GM18858 (cell line): ENCODE results near the gene TKFC.

ENCODE experiments used
- ATAC-seq: cut with Tn5 transposase; IDR thresholded peaks from one replicate; pipeline ENCODE4 v1.9.1; 2021; ENCODE audit not compliant: unreplicated experiment

The TKFC gene

DNA sequence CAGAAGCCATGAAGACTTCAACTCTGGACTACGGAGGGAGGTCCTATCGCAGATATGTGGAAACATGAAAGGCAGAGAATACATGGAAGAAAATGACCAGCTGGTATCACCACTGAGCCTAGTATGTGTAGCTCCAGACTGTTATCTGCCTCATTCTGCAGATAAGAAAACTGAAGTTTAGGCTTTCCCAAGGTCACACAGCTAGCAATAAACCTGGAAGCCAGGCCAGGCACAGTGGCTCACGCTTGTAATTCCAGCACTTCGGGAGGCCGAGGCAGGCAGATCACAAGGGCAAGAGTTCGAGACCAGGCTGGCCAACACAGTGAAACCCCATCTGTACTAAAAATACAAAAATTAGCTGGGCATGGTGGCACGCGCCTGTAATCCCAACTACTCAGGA lies 22.3 kb upstream of the TKFC start:
- no peak for ATAC-seq

DNA sequence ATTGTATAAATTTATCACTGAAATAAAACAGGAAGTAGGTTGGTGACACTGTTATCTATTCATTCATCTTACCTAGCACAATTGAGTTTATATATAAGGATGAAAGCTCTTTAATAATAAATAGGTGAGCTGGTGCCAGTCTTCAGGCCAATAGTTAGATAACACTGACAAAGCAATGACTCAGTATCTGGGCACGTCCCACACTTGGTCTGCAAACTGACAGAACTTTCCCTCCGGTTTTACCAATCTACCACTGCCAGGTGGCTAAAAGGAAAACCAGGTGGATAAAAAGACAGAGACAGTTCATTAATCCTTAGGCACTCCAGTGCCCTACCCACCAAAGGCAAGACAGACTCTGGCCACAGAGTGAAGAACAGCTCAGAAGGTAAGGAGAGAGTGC lies 17.8 kb upstream of the TKFC start:
- no peak for ATAC-seq

DNA sequence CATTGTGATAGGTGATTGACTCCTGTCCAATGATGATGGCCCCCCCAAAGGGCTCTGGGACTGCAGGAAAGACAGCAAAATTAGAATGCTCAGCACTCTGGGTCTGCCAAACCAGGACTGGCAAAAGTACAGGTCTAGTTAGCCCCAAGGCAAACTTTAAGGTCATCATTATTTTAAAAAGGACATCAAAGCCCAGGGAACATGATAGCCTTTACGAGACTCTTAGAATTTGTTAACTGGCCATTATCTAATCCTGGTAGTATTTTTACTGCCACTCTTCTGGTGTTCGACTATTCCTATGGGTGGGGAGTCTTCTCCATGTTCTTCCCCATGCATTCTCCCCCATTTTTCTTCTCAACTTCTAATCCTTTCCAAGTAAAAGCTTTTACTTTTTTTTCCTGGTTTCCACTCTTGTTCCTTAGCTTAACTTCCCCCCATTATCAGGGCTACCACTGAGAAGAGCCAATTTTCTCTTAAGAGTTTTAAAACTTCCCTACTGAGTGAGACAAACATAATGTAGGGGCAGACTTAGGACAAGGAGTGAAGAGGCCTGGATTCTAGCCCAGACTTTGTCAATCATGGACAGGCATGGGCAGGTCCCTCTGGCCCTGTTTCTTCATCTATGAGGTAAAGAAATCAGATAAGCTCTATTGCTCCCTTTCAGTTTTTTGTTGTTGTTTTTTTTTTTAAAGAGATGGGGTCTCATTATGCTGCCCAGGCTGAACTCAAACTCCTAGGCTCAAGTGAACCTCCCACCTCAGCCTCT lies 7.2 kb upstream of the TKFC start:
- no peak for ATAC-seq

DNA sequence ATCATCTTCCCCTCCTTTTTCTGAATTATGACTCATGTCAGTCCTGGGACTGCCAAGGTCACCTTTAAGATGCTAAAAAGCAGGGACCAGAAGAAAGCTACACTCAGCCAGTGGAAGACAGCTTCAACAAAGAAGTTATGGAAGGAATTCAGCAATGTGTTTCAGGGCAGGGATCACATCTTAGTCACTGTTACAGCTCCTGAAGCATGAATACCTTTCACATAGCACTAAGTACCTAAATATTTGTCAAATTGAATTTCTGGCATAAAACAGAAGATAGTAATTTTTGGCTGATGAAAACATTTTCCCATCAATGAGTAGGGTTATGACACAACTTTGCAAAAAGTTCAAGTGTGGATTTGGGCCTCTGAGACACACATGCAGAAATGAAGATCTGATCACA lies 5.4 kb upstream of the TKFC start:
- no peak for ATAC-seq

DNA sequence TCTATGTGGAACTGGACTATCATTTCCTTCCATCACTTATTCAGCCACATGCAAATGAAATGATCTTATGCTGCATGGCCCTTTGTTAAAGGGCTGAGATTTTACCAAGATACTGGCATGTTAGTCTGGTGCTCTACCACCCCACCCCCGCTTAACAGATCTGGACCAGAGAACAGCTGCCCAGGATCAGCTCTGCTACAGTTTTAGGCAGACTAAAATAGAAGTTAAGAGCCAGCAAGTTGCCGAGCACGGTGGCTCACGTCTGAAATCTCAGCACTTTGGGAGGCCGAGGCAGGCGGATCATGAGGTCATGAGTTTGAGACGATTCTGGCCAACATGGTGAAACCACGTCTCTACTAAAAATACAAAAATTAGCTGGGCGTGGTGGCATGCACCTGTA lies 4.7 kb upstream of the TKFC start:
- no peak for ATAC-seq

DNA sequence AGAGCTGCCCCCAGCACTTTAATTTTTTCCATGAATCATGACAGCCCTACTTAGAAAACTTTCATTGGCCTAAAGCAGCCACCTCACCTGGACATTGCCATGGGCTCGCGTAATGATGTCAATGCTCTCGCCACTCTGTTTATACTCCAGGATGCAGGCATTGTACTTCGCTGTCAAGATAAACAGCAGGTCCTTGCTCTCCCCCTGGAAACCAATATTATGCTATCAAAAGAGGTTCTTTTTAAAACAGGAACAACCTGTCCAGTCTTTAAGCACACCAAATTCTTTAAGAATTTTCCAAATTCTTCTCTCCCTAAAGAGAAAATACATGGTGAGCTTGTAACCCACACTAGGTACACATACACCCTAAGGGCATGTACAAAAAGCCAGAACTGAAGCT lies 3.2 kb upstream of the TKFC start:
- no peak for ATAC-seq

DNA sequence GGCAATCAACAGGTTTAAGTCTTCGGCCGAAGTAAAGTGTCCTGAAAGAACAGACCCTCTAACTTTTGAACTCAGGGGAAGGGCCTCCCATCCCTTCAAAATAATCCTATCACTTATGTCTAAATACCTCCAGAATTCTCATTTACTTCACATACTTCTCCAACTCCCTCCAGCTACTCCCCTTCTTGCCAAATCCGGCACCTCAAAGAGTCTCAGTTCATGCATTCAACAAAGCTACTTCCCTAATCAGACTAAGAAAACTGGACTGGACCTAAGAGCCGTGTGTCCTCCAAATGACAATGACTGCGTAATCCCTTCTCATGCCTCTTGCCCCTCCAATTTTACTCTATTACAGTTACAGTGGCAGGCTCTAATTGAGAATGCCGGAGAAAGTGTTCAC lies 1.4 kb upstream of the TKFC start:
- ATAC-seq, result no peak

DNA sequence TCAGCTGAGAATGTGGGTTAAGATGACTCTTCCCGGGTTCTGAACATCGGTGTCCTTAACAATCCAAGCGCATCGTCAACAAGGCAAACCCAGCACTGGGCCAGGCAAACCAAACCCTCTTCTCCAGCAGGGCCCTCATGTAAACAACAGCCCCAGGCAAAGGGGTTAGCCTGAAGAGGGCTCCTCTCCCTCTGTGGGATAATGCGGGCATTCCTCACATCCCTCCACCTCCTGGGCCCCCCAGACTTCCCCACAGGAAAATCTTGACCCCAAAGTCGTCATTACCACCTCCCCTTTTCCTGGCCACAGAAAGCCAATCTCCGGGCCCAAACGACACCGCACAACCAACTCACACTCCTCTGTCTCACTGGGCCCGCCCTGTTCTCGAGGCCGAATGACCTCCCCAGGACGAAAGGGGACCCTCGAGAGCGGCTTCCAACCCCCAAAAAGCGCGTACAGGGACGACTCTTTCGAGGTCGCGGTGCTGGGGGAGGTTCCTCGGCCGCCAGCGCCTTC lies 689 bp upstream of the TKFC start:
- no peak for ATAC-seq

DNA sequence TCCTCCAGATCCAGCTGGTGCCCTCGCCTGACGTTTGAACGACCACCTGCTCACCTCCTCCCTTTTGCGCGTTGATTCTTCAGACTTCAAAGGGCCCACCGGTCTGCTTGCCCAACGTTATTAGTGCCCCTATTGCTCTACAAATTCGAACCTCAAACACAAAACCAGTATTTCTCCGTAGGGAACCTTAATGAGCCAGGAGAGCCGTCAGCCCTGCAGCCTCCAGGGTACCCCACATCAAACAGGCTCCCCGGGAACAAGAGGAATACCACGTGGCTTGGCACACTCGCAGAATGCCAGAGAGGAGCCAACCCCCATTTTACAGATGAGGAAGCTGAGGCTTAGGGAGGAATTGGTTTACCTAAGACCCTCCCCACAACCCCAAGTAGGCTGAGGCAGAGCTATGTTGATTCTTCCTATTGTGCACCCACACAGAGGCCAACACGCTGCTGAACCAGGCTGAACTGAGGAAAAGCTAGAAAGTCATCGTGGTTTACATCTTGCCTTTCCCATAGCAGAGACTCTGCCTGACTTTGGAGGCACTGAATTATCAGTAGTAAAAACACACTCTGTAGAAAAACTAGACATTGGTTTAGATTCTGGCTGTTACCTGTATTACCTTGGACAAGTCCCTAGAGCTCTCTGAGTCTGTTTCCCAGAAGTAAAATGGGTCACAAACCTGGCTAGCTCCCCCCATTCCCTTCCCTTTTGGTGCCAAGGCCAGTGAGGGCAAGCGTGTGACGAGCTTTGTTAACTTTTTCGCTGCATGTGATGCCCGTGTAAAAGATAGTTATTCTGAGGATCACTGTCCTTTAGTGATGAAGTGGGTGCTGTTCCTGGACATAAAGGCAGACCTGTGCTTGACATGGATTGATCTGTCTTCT lies 764 bp downstream of the TKFC start:
- no peak for ATAC-seq

DNA sequence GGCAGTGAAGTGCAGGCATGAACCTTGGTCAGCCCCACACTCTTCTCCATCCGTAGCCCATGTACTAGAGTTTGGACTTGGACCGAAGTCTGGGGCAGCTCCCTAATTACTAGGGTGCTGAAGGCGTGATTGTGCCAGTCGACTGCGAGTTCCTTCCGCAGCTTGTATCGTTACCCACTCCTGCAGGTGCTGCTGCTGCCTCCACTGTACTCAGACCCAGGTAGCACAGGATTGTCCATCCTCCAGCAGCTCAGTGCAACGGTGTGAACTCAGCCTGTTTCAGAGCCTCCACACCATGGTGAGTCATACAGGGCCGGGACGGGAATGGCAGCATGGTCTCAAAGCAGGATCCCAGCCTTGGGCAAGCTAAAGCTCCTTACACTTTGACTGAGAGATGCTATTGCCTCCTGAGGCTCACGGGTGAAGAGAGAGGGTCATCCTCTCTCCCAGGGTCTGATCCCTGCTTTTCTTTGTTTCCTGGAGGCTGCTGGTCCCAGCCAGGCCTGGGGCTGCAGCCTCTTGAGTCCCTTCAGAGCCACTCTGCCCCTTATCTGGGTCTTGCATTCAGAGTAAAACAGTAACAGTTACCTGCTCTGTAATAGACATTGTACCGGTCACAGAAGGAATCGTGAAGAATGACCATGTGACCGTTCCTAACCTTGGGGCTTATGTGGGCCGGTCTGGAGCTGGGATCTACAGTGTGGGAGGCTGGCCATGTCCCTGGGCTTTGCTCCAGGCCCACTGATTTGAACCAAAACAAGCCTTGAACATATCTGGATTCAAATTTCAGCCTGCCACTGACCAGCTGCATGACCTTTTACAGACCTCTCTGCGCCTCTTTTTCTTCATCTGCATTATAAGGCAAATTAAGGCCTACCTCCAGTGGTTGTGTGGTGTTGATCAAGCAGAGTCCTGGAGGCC lies 1.7 kb downstream of the TKFC start:
- no peak for ATAC-seq

DNA sequence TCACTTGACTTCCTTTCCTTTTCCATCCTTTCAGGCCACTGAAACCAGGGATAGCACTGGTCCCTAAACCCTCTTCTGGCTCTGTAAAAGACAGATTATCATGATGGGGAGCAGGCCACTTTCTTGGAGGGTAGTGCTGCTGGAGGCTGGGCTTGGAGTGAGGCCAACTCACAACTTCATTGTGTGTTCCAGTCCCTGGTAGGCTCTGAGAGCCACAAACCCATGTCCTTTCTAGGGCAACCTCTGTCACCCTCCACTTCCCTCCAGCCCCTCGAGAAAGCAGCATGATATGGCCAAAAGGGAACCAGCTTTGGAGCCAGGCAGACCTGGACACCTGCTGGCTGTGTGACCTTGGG lies 2.3 kb downstream of the TKFC start:
- ATAC-seq, result no peak

DNA sequence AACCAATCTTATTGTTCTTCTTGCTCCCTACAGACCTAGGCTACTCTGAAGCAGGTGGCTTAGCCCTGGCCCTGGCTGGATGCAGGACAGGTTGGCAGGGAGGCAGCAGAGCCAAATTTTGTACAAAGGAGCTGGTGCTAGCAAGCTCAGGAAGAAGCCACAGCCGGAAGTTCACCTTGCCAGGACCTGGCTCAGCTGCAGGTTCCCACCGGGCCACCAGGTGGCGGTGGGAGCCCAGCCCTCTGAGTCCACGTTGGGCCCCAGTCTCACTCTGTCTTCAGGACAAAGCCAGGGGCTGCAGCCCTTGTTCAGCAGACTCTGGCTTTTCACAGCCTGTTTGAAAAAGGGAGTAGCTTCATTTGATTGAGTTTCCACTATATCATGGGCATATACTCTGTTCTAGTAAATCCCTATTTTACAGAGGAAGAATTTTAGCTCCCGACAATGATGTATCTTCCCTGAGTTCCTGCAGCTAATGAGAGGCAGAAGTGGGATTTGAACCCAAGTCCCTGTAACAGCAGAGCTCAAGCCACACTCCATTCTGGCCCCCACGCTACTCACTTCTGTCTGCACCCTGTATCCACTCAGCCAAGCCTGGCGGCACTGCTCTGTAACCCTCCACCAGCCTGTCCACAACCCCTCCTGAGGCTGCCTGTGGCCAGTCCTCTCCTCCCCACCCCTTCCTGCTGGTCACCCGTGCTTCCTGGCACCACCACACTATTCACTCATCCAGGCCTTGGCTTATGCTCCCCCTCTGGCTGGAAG lies 3.3 kb downstream of the TKFC start:
- ATAC-seq, result peak; percentile 53

DNA sequence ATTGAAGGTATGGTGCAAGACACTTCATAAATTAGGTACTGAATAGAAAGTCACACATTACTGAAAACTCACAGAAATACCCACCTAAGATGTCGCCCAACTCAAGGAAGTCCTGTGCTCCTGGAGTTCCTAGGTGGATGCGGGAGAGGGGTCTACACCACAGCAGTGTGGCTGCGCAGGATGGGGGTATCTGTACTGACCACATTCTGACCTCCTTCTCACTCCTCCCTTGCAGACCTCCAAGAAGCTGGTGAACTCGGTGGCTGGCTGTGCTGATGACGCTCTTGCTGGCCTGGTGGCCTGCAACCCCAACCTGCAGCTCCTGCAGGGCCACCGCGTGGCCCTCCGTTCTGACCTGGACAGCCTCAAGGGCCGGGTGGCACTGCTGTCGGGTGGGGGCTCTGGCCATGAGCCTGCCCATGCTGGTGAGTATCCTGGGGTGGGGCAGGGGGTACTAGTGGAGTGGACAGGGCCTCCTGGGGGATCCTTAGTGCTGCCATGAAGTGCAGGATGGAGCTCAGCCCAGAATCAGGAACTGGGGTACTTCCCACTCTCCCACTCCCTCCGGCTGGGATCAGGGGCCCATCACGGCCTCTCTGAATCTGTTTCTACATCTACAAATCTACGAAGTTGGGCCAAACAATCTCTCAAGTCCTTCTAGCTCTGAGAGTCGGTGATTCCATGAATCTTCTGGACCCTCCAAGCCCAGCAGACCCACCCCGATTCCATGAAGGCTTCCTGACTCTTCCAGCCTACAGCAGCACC lies 4.9 kb downstream of the TKFC start:
- ATAC-seq, result no peak

DNA sequence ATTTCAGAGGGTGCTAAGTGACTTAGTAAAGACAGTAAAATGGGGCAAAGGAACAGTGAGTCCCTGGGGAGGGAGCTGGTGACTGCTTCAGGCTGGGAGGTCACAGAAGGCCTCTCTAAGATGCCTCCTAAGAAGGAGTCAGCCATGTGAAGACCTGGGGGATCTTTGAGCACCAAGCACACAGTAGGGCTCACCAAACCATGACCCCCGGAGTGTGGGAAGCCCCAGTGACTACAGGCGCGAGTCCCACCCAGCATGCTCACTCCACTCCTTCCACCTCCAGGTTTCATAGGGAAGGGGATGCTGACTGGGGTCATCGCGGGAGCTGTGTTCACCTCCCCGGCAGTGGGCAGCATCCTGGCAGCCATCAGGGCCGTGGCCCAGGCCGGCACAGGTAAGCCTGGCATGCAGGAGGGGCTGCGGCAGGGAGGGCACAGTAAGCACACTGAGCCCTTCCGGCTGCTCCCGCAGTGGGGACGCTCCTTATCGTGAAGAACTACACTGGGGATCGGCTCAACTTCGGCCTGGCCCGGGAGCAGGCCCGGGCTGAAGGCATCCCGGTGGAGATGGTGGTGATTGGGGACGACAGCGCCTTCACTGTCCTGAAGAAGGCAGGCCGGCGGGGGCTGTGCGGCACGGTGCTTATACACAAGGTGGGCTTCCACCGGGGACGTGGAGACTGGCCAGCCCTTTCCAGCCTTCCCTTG lies 5.9 kb downstream of the TKFC start:
- ATAC-seq, result no peak

DNA sequence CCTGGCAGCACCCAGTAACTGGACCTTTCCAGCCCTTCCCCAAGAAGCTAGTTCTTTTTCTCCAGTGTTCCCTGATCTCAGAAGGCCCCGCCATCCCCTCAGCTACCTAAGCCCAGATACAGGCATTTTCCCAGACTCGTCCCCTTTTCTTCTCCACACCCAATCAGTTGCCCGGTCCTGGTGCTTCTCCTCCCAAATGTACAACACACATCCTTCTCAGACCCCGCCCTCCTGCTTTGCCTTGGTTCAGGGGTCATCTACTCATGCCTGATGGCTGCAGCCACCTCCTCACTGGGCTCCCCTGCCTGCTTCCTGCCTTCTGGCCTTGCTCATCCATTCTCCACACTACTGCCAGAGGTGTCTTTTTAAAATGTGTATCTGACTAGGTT lies 6.5 kb downstream of the TKFC start:
- no peak for ATAC-seq

DNA sequence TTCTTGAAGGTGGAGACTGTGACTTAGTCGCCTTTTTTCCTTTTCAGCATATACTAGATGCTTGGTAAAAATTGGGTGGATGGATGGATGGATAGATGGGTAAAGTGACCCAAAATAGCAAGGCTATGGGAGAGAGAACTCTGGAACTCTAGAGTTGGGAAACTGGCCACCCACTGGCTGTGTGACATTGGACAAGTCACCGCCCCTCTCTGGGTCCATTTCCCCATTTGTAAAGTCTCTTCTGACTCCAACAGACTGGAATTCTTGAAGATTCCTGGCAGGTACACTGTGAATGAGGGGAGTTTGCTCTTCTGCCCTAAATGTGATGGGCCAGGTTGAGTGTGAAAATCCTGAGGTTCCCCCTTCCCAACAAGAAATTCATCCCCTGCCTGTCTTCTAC lies 8.0 kb downstream of the TKFC start:
- ATAC-seq, result no peak

DNA sequence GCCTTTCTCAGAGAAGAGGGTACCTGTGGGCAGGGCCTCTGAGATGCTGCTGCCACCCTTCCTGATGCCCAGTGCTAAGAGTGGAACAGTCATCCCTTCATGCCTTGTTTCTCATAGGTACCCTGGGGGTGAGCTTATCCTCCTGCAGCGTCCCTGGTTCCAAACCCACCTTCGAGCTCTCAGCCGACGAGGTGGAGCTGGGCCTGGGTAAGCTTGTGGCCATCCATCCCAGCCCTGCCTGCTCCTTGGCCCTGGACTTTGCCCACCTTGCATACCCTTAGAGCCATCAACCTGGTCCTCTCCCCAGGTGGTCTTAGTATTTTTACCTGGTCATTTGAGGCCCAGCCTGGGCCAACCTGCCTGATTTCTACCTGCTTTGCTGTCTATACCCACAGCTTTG lies 8.7 kb downstream of the TKFC start:
- ATAC-seq, result no peak

DNA sequence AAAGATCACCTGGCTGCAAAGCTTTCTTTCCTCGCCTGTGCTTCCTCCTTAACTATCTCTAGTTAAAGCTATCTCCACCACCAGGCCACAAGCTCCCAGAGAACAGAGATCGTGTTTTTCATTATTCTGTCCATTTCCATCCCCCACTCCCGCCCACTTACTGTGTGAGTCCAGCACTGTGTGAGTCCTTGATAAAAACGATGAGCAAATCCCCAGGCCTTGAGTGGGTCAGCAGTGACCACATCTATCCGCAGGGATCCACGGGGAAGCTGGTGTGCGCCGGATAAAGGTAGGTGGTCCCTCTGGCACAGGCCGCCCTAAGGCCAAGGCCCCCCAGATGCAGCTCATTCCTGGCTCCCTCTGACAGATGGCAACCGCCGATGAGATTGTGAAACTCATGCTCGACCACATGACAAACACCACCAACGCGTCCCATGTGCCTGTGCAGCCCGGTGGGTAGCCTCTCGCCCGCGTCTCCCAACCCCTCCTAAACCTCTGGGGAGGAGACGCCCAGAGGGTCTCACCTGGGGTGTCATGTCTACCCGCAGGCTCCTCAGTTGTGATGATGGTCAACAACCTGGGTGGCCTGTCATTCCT lies 9.3 kb downstream of the TKFC start:
- no peak for ATAC-seq
